ENCODE measurements around the gene ARMCX1.
"Not testable (repeated sequence)": the region's sequence is repeated elsewhere in the genome, so short reads cannot be mapped to it uniquely, and the experiment has no call there.

ARMCX1 gene
- total RNA-seq = 0.56 reads per million

DNA sequence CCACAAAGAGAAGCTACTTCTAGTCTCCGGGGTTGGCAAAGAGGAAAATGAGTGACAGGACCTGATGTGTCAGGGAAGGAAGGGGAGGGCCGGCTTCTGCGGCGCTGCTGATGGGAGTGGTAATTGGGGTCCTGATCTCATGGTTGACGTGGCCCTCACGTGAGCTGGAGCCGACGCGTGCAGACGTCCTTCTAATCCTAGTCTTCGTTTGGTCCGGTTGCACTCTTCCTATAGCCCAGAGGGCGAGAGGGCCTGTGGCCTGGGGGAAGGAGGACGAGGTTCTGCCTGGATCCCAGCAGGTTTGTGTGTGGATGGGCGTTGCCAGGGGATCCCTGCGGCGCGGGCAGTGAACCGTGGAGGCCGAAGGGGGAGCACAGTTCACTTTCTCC, at the start of gene ARMCX1:
ARMCX1 (plus strand) TSS at position 186 of the 389 bp plus-strand sequence. CDS start 2,384 bp downstream, outside the sequence.
- DNase-seq = no peak

DNA sequence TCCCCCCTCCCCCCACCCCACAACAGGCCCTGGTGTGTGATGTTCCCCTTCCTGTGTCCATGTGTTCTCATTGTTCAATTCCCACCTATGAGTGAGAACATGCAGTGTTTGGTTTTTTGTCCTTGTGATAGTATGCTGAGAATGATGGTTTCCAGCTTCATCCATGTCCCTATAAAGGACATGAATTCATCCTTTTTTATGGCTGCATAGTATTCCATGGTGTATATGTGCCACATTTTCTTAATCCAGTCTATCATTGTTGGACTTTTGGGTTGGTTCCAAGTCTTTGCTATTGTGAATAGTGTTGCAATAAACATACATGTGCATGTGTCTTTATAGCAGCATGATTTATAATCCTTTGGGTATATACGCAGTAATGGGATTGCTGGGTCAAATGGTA, 47.4 kb upstream of the ARMCX1 start:
- DNase-seq = not testable (repeated sequence)

DNA sequence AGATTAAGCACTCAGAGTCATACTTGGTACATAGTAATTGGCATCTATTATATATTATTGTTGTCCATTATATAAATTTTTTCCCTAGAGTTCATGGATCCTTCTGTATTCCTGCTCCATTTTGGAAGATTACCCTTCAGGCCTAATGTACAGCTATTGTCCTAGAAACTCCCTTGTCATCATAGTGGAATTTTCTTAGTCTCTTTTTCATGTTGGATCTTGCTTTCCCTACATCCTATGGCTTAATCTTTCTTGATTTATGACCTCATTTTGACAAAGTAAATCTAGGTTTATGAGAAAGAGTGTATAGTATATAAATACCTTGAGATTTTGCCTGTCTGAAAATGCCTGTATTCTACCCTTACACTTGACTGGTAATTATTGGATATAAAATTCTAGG, 43.0 kb upstream of the ARMCX1 start:
- DNase-seq = no peak

DNA sequence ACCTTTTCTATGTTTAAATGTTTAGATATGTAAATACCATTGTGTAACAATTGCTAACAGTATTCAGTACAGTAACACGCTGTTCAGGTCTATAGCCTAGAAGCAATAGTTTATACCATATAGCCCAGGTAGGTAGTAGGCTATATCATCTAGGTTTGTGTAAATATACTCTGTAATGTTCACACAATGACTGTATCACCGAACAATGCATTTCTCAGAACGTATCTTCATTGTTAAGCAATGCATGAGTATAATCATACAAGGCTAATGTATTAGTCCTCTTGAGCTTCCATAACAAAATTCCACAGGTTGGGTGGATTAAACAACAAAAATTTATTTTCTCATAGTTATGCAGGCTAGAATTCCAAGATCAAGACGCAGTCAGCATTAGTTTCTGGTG, 42.4 kb upstream of the ARMCX1 start:
- DNase-seq = no peak

DNA sequence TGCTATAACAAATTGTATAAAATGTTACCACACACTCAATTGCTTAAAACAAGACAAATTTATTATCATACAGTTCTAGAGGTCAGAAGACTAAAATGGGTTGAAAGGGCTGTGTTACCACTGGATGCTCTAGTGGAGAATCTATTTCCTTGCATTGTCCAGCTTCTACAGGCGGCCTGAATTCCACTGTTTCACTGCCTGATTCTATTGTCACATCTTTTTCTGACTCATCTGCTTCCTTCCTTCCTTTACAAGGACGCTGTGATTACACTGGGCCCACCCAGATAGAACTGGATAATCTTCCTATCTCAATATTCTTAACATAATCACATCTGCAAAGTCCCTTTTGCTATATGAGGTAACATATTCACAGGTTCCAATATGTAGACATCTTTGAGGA, 19.4 kb upstream of the ARMCX1 start:
- DNase-seq = no peak

DNA sequence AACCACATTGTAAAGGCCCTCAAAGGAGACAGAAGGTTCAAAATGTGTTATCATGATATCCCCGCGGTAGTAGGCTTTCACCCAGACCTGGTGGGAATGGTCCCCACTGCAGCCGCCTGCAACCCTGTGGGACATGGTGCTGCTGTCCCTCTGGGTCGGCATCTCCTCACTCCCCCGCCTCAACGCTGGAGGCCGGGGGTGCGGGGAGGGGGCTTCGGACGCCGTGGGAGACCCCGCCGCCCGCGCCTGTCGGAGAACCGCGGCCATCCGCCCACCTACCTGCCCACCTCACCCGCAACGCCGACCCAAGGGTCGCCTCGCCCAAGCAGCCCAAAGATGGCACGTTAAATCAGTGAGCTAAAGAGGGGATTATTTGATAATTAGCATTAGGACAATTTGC, 11.2 kb upstream of the ARMCX1 start:
- DNase-seq = no peak

DNA sequence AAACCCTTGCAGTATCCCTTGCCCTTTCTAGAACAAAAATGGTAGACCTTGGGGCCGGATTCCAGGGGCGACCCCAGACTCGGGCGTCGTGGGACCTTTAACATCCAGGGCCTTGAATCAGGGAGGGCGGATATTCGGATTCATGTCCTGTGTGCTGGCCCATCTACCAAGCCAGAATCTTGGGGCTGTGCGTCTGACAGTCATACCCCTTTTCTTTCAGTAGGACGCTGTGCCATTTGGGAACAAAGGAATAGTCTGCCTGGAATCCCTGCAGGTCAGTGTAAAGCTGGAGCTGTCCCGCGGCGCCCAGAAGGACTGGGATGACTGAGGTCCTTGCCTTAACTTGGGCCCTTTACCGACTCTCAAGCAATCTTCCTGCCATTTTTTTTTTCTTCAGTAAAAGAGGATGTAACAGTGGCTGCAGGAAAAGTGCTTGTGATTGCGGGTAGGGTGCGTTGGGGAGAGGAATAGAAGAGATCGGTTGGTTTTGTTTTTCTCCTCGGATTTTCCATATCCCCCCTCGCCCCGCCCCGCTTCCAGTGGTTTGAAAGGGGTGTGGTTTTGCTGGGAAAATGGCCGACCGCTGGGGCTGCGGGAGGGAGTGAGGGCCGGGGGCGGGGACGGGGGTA, 518 bp downstream of the ARMCX1 start:
- no peak for DNase-seq

DNA sequence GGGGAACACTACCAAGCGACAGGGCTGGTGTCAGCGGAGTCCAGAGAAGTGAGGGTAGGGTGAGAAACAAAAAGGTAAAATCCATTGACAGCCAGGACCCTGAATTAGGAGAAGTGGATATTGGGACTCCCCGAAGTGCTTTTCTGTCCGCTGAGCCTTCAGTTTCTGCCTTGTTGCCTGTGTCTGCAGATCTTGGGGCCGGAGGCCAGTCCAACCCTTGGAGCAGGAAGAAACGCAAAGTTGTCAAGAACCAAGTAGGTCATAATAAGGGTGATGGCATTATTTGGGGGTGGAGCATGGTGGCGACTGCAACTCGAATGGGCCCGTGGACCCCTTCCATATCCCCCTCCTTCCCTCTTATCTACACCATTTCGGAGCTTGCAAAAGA, 1.0 kb downstream of the ARMCX1 start:
- no peak for DNase-seq

DNA sequence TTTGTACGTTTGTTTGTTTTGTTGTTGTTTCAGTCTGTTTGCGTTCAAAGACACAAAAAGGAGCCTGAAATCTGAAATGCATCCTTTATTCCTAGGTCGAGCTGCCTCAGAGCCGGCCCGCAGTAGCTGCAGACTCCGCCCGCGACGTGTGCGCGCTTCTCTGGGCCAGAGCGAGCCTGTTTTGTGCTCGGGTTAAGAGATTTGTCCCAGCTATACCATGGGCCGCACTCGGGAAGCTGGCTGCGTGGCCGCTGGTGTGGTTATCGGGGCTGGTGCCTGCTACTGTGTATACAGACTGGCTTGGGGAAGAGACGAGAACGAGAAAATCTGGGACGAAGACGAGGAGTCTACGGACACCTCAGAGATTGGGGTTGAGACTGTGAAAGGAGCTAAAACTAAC, 2.4 kb downstream of the ARMCX1 start:
- DNase-seq = no peak

DNA sequence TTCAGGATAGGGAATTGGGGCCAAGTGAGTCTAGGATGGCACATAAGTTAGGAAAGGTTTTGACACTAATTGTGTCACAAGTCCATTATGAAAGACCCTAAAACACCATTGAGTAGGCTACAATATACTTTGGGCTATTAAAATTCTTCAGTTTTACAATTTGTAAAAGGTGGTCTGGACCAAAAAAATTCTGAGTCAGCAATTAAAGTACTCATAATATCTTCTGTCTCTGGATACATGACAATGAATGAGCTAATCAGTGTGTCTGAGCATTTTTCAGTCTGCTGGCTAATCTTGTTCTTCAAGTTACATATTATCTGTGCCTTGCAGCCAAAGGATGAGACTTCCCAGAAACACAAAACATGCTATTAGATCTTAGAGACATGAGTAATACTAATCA, 14.3 kb downstream of the ARMCX1 start:
- DNase-seq = no peak

DNA sequence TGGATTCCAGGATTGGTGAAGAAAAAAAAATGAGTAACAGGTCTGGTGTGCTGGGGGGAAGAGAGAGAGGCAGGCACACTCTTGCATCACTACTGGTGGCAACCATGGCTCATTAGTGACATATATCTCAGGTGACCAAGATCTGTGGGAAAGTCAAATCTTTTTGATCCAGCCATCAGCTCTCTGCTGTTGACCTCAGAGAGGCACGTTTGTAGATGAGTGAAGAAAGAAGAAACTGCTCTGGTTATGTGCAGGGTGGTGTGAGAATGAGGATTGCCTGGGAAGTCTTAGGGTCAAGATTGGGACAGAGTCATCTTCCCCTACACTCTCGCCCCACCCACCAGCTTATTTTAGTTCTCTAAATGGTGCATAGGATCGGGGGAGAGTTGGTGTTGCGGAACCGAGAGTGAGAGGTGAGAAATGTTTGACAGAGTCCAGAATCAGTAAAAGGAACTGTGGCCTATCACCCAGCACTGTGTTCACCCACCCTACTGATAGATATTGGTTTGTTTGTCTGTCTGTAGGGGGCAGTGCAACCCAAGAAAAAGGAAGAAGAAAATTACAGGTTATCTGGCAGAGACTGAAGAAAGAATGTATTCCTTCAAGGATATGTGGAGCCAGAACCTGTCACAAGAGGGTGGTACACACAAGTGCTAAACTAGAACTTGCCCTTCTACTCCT, 45.5 kb downstream of the ARMCX1 start:
- peak; percentile 36 for DNase-seq

DNA sequence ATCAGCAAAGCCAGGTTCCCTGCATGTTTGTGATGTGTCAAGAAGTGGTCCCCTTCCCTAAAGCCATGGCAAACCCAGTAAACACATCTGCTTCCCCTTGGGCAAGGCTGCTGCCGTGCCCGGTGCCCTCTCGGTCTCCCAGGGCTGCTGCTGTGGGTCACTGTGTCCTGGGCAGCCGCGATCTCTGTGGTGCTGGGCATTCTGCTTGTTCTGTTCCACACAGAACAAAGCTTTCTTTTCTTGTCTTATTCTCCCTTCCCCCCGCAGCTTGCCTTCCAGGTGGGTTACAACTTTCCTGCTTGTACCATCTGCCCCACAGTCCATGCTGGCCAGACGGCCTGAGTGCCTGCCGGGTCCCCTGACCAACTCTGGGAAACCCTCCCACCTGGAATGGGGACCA, 49.2 kb downstream of the ARMCX1 start:
- not testable (repeated sequence) for DNase-seq

DNA sequence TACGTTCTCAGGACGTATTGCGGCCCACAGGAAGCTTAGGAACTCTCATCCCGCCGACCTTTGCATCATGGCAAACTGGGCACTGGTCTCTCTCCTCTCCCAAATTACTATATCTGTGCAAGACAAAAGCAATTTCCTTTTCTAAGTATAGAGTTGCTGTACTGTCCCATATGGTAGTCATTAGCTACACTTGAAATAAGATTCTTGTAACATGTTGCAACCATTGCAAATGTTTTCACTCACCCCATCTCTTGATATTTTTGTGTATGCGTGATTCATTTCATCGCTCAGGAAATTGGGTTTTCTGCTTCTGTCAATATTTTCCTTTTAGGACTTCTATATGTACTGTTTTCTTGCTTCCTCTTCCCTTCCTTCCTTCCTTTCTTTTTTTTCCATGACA, 51.7 kb downstream of the ARMCX1 start:
- no peak for DNase-seq
